ENCODE results near the gene TAF11.

- TF ChIP-seq POLR2AphosphoS5 (IDR thresholded peaks at IDR 0.05; ENCODE audit: low read depth, low read length) (no peak), REST (IDR thresholded peaks at IDR 0.05; ENCODE audit: insufficient read depth in 1 of 2, low read depth in 2 of 2, low read length in 2 of 2) (no peak), TAF1 (IDR thresholded peaks at IDR 0.05; ENCODE audit: borderline replicate concordance, insufficient read depth, low read length) (no peak), SIN3A (IDR thresholded peaks at IDR 0.05; ENCODE audit: borderline replicate concordance, insufficient read depth, low read length) (no peak), FOXP2 (optimal IDR thresholded peaks at IDR 0.05; ENCODE audit: borderline replicate concordance, extremely low read depth, extremely low read length, insufficient read depth) (no peak)
Measured at GRCh38 chr6:34839666-34840352, 48.0 kb downstream of the TAF11 start.
